ENCODE data around the gene PSMC5.
A peak's percentile ranks its signal among the peaks of the same experiment; 100 is the strongest.

Gene PSMC5

GRCh38 chr17:63833026-63833740, 6.0 kb downstream of the PSMC5 start (continued):
- TF ChIP-seq POU6F1 (CRISPR knock-in tag; IDR thresholded peaks at IDR 0.05; ENCODE audit: borderline replicate concordance, low read depth) (no peak), BACH2 (CRISPR knock-in tag; IDR thresholded peaks at IDR 0.05; ENCODE audit: borderline replicate concordance) (no peak), CREB5 (CRISPR knock-in tag; IDR thresholded peaks at IDR 0.05; ENCODE audit: low read depth) (no peak), GLIS3 (CRISPR knock-in tag; IDR thresholded peaks at IDR 0.05) (no peak), TCF4 (CRISPR knock-in tag; IDR thresholded peaks at IDR 0.05; ENCODE audit: borderline replicate concordance) (no peak)

DNA sequence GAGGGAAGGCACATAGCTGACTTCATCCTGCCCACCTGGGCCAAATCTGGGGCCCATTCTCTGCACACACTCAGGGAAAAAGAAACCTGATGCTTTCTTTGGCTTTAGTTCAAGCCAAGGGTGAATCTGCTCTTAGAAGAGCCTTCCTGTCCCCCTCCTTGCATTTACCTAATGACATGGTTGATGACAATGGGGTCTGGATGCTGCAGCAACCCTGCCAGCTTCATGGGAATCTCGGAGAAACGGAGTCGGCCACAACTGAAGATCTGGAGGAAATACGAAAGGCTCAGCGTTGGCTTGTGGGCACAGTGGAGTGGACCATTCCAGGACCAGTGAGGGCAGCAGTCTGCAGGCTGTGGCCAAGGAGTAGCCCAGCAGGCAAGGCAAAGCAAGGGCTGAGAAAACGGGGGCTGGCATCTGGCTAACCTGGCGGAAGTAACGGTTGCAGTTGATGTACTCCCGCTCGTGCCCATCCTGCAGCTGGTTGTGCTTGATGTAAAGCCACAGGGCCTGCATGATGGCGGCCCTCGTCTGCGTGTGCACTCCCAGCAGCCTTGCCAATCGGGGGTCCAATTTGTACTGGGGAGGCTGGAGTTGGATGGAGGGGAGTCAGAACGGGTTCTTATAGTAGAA, 6.6 kb downstream of the PSMC5 start:
- TF ChIP-seq RARB (CRISPR knock-in tag; IDR thresholded peaks at IDR 0.05) (no peak), TCF4 (CRISPR knock-in tag; IDR thresholded peaks at IDR 0.05; ENCODE audit: borderline replicate concordance) (no peak), SNAI2 (CRISPR knock-in tag; IDR thresholded peaks at IDR 0.05) (no peak), ZC3H10 (CRISPR knock-in tag; IDR thresholded peaks at IDR 0.05) (no peak), CREB5 (CRISPR knock-in tag; IDR thresholded peaks at IDR 0.05; ENCODE audit: low read depth) (no peak), PPARA (CRISPR knock-in tag; IDR thresholded peaks at IDR 0.05; ENCODE audit: borderline replicate concordance) (no peak), ZFP30 (CRISPR knock-in tag; IDR thresholded peaks at IDR 0.05) (no peak), ARNTL (CRISPR knock-in tag; IDR thresholded peaks at IDR 0.05; ENCODE audit: borderline replicate concordance, low read depth) (no peak)
- ATAC-seq = no peak

GRCh38 chr17:63834431-63835166, 7.4 kb downstream of the PSMC5 start:
- TF ChIP-seq ISL1 (CRISPR knock-in tag; IDR thresholded peaks at IDR 0.05) (no peak), CSDC2 (CRISPR knock-in tag; IDR thresholded peaks at IDR 0.05) (no peak), SNAI2 (CRISPR knock-in tag; IDR thresholded peaks at IDR 0.05) (no peak)
- TF ChIP-seq, protein P1, sequence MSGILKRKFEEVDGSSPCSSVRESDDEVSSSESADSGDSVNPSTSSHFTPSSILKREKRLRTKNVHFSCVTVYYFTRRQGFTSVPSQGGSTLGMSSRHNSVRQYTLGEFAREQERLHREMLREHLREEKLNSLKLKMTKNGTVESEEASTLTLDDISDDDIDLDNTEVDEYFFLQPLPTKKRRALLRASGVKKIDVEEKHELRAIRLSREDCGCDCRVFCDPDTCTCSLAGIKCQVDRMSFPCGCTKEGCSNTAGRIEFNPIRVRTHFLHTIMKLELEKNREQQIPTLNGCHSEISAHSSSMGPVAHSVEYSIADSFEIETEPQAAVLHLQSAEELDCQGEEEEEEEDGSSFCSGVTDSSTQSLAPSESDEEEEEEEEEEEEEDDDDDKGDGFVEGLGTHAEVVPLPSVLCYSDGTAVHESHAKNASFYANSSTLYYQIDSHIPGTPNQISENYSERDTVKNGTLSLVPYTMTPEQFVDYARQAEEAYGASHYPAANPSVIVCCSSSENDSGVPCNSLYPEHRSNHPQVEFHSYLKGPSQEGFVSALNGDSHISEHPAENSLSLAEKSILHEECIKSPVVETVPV (CRISPR knock-in tag; IDR thresholded peaks at IDR 0.05) = no peak
- ATAC-seq = peak; percentile 94

DNA sequence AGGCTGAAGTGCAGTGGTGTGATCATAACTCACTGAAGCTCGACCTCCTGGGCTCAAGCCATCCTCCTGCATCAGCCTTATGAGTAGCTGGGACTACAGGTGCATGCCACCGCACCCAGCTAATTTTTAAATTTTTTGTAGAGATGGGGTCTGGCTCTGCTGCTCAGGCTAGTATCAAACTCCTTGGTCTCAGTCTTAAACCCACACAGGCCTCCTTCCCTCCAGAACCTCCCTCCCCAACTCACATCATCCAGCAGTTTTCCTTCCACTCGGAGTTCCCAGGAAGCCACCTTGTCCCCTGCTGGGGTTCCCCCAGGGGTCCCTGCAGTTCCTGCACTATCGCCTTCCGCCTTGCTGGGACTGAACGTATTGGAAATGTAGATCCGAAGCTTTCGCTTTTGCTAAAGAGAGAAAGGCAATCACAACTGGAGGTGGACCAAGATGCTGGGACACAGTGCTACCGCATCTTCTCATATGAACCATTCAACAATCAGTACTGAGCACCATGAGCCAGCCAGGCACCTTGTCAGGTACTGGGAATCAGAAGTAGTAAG, 8.0 kb downstream of the PSMC5 start:
- no peak for TF ChIP-seq GLIS3 (CRISPR knock-in tag; IDR thresholded peaks at IDR 0.05)
- no peak for TF ChIP-seq ZFP3 (CRISPR knock-in tag; IDR thresholded peaks at IDR 0.05)
- no peak for TF ChIP-seq OSR1 (CRISPR knock-in tag; IDR thresholded peaks at IDR 0.05)
- TF ChIP-seq PPARA (CRISPR knock-in tag; IDR thresholded peaks at IDR 0.05; ENCODE audit: borderline replicate concordance) = no peak
- TF ChIP-seq TOX (CRISPR knock-in tag; IDR thresholded peaks at IDR 0.05; ENCODE audit: borderline replicate concordance) = no peak
- TF ChIP-seq BACH2 (CRISPR knock-in tag; IDR thresholded peaks at IDR 0.05; ENCODE audit: borderline replicate concordance) = no peak
- TF ChIP-seq PATZ1 (CRISPR knock-in tag; IDR thresholded peaks at IDR 0.05; ENCODE audit: borderline replicate concordance) = no peak
- TF ChIP-seq ZFP30 (CRISPR knock-in tag; IDR thresholded peaks at IDR 0.05) = no peak
- no peak for TF ChIP-seq CSDC2 (CRISPR knock-in tag; IDR thresholded peaks at IDR 0.05)
- no peak for TF ChIP-seq POU6F1 (CRISPR knock-in tag; IDR thresholded peaks at IDR 0.05; ENCODE audit: borderline replicate concordance, low read depth)
- TF ChIP-seq ESRRG (CRISPR knock-in tag; IDR thresholded peaks at IDR 0.05) = no peak
- no peak for TF ChIP-seq ZNF565 (CRISPR knock-in tag; conservative IDR thresholded peaks at IDR 0.05; ENCODE audit: low read depth)
- TF ChIP-seq RARB (CRISPR knock-in tag; IDR thresholded peaks at IDR 0.05) = no peak
- ATAC-seq = no peak
